ENCODE measurements around the gene DNALI1. TPM values are rescaled to one million over a fixed set of nuclear protein-coding genes. Genes with fewer than 3 reads are reported as not detected.

Gene DNALI1
- total and polyA plus RNA-seq, 3 experiments from 2014 or later: 0.09 TPM; not detected in 2

- Mint-ChIP-seq H3K27ac (no peak overlapping the region), H3K36me3 (no peaks in the 10 kb centered on the region), H3K27me3 (peaks cover 8 to 16% of the 10 kb centered on the region in 2 donors), H3K9me3 (no peaks in the 10 kb centered on the region), H3K4me3 (no peak overlapping the region), H3K4me1 (peaks cover 0 to 4% (median 0%) of the 10 kb centered on the region in 3 donors)
- ChIA-PET CTCF (interaction anchor here (1.0 kb wide), 1 partner anchor 76 kb away, joined by 4 read pairs; no protein-coding TSS in a partner anchor), POLR2A (interaction anchor here (0.5 kb wide), 1 partner anchor 924 kb away, joined by 3 read pairs; no protein-coding TSS in a partner anchor)
- Histone ChIP-seq H3K4me1 (ENCODE audit: insufficient read depth, low read length) (no peaks in the 10 kb centered on the region), H3K27ac (ENCODE audit: low read depth, low read length) (no peak overlapping the region), H3K9me3 (ENCODE audit: low read length) (no peaks in the 10 kb centered on the region), H3K4me3 (ENCODE audit: low read length) (no peak overlapping the region), H3K27me3 (ENCODE audit: insufficient read depth, low read length, poor library complexity, severe bottlenecking) (no peaks in the 10 kb centered on the region), H3K36me3 (ENCODE audit: insufficient read depth, low read length) (no peaks in the 10 kb centered on the region)
- DNase-seq: no peak
Measured at GRCh38 chr1:37605806-37606474, 49.2 kb downstream of the DNALI1 start.

- peaks cover 8 to 16% of the 10 kb centered on the region in 2 donors for H3K27me3 Mint-ChIP-seq
- POLR2A ChIA-PET: no interaction called here
- Histone ChIP-seq H3K9me3 (ENCODE audit: low read length) (no peaks in the 10 kb centered on the region), H3K36me3 (ENCODE audit: insufficient read depth, low read length) (no peaks in the 10 kb centered on the region), H3K27me3 (ENCODE audit: insufficient read depth, low read length, poor library complexity, severe bottlenecking) (no peaks in the 10 kb centered on the region), H3K27ac (ENCODE audit: low read depth, low read length) (no peak overlapping the region), H3K4me1 (ENCODE audit: insufficient read depth, low read length) (no peaks in the 10 kb centered on the region), H3K4me3 (ENCODE audit: low read length) (no peak overlapping the region)
- H3K36me3 Mint-ChIP-seq: no peaks in the 10 kb centered on the region
- CTCF ChIA-PET: no interaction called here
- peak overlapping the region in 1 of 8 donors; percentile 31 for H3K27ac Mint-ChIP-seq
- no peak overlapping the region for H3K4me3 Mint-ChIP-seq
- no peaks in the 10 kb centered on the region for H3K9me3 Mint-ChIP-seq
- peaks cover 0 to 4% (median 0%) of the 10 kb centered on the region in 3 donors for H3K4me1 Mint-ChIP-seq
- no peak for DNase-seq
Measured at GRCh38 chr1:37606481-37607263, 49.9 kb downstream of the DNALI1 start.

- POLR2A ChIA-PET: no interaction called here
- H3K4me1 Mint-ChIP-seq: no peaks in the 10 kb centered on the region
- H3K27me3 Mint-ChIP-seq: peaks cover 9 to 10% of the 10 kb centered on the region in 2 donors
- Histone ChIP-seq H3K27ac (ENCODE audit: low read depth, low read length) (no peak overlapping the region), H3K4me1 (ENCODE audit: insufficient read depth, low read length) (no peaks in the 10 kb centered on the region), H3K9me3 (ENCODE audit: low read length) (no peaks in the 10 kb centered on the region), H3K27me3 (ENCODE audit: insufficient read depth, low read length, poor library complexity, severe bottlenecking) (no peaks in the 10 kb centered on the region), H3K4me3 (ENCODE audit: low read length) (no peak overlapping the region), H3K36me3 (ENCODE audit: insufficient read depth, low read length) (no peaks in the 10 kb centered on the region)
- no peaks in the 10 kb centered on the region for H3K9me3 Mint-ChIP-seq
- no peak overlapping the region for H3K4me3 Mint-ChIP-seq
- no peak for DNase-seq
- CTCF ChIA-PET: interaction anchor here (2.2 kb wide), 1 partner anchor 73 kb away, joined by 9 read pairs; no protein-coding TSS in a partner anchor
- H3K27ac Mint-ChIP-seq: no peak overlapping the region
- H3K36me3 Mint-ChIP-seq: no peaks in the 10 kb centered on the region
Measured at GRCh38 chr1:37609002-37609401, 52.3 kb downstream of the DNALI1 start.

DNA sequence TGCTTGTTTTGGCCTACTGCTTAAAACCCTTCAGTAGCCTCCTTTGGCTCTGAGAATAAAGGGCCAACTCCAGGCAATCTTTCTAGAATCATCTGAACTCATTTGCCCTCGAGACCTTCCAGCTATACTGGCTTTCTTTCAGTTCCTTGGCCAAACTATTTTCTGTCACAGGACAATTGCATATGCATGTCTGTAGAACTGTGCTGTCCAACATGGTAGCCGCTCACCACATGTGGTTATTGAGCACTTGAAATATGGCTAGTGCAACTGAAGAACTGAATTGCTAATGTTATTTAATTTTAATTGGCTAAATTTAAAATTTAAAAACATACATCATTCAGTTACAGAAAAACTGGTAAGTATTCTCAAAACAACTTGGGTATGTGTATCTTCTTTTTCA lies 53.3 kb downstream of the DNALI1 start:
- CTCF ChIA-PET: no interaction called here
- no peaks in the 10 kb centered on the region for H3K9me3 ChIP-seq (ENCODE audit: low read length)
- H3K36me3 ChIP-seq (ENCODE audit: insufficient read depth, low read length): no peaks in the 10 kb centered on the region
- H3K27ac ChIP-seq (ENCODE audit: low read depth, low read length): no peak overlapping the region
- no peaks in the 10 kb centered on the region for H3K4me1 Mint-ChIP-seq
- no peaks in the 10 kb centered on the region for H3K9me3 Mint-ChIP-seq
- no peaks in the 10 kb centered on the region for H3K27me3 ChIP-seq (ENCODE audit: insufficient read depth, low read length, poor library complexity, severe bottlenecking)
- H3K27ac Mint-ChIP-seq: no peak overlapping the region
- H3K4me3 ChIP-seq (ENCODE audit: low read length): no peak overlapping the region
- no peak overlapping the region for H3K4me3 Mint-ChIP-seq
- POLR2A ChIA-PET: no interaction called here
- H3K27me3 Mint-ChIP-seq: peaks cover 5 to 7% of the 10 kb centered on the region in 2 donors
- no peak for DNase-seq
- H3K4me1 ChIP-seq (ENCODE audit: insufficient read depth, low read length): no peaks in the 10 kb centered on the region
- no peaks in the 10 kb centered on the region for H3K36me3 Mint-ChIP-seq

DNA sequence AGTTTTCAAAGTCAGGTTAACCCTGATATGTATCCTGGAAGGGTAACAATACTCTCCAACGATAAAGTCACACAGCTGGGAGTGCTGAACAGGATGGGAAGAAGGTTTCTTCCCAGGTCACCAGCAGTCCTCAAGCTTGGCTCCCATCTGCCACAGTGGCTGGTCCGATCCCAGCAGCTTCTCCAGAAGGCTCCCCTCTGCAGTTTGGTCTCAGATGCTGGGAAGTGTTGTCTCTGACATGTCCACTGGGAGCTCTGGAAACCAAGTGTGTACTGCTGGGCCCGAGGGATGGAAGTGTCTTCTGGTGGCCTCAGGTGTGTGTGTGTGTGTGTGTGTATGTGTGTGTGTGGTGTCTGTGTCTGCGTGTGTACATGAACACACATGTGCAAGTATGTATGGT lies 55.4 kb downstream of the DNALI1 start:
- no peaks in the 10 kb centered on the region for H3K4me1 Mint-ChIP-seq
- Histone ChIP-seq H3K4me3 (ENCODE audit: low read length) (no peak overlapping the region), H3K9me3 (ENCODE audit: low read length) (no peaks in the 10 kb centered on the region), H3K27ac (ENCODE audit: low read depth, low read length) (no peak overlapping the region), H3K36me3 (ENCODE audit: insufficient read depth, low read length) (no peaks in the 10 kb centered on the region), H3K27me3 (ENCODE audit: insufficient read depth, low read length, poor library complexity, severe bottlenecking) (peaks cover 10% of the 10 kb centered on the region), H3K4me1 (ENCODE audit: insufficient read depth, low read length) (no peaks in the 10 kb centered on the region)
- H3K27me3 Mint-ChIP-seq: peaks cover 13 to 25% of the 10 kb centered on the region in 2 donors
- H3K36me3 Mint-ChIP-seq: no peaks in the 10 kb centered on the region
- DNase-seq: no peak
- CTCF ChIA-PET: no interaction called here
- no peak overlapping the region for H3K4me3 Mint-ChIP-seq
- no peaks in the 10 kb centered on the region for H3K9me3 Mint-ChIP-seq
- no peak overlapping the region for H3K27ac Mint-ChIP-seq
- POLR2A ChIA-PET: no interaction called here

DNA sequence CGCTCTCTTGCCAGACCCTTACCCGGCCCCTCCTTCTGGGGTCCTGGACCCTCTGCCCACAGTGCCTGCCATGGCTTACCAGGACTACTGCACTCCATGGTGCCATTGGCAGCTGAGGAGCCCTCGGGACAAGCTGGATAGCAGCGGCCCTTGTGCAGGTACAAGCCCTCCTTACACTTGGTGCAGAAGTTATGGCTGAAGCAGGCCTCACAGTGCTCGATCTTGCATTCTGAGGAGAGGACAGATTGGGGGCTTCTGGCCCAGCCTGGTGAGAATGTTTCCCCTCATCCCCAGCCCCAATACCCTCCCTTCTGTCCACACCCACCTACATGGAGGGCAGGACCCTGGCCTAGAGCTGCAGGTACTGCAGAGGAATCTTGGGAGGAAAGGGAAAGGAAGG lies 57.4 kb downstream of the DNALI1 start:
- H3K9me3 ChIP-seq (ENCODE audit: low read length): no peaks in the 10 kb centered on the region
- H3K27me3 Mint-ChIP-seq: peaks cover 20 to 41% of the 10 kb centered on the region in 2 donors
- POLR2A ChIA-PET: no interaction called here
- CTCF ChIA-PET: no interaction called here
- no peaks in the 10 kb centered on the region for H3K36me3 Mint-ChIP-seq
- no peak for DNase-seq
- H3K4me3 Mint-ChIP-seq: no peak overlapping the region
- H3K4me3 ChIP-seq (ENCODE audit: low read length): no peak overlapping the region
- no peaks in the 10 kb centered on the region for H3K9me3 Mint-ChIP-seq
- H3K4me1 Mint-ChIP-seq: no peaks in the 10 kb centered on the region
- H3K4me1 ChIP-seq (ENCODE audit: insufficient read depth, low read length): no peaks in the 10 kb centered on the region
- H3K27ac Mint-ChIP-seq: no peak overlapping the region
- peaks cover 11% of the 10 kb centered on the region for H3K27me3 ChIP-seq (ENCODE audit: insufficient read depth, low read length, poor library complexity, severe bottlenecking)
- H3K36me3 ChIP-seq (ENCODE audit: insufficient read depth, low read length): no peaks in the 10 kb centered on the region
- no peak overlapping the region for H3K27ac ChIP-seq (ENCODE audit: low read depth, low read length)

GRCh38 chr1:37616330-37616729 lies 59.6 kb downstream of the DNALI1 start:
- no peaks in the 10 kb centered on the region for H3K36me3 Mint-ChIP-seq
- H3K4me1 Mint-ChIP-seq: no peaks in the 10 kb centered on the region
- CTCF ChIA-PET: no interaction called here
- no peaks in the 10 kb centered on the region for H3K36me3 ChIP-seq (ENCODE audit: insufficient read depth, low read length)
- POLR2A ChIA-PET: no interaction called here
- H3K27me3 Mint-ChIP-seq: peaks cover 26 to 49% of the 10 kb centered on the region in 2 donors
- no peak for DNase-seq
- no peaks in the 10 kb centered on the region for H3K9me3 ChIP-seq (ENCODE audit: low read length)
- no peak overlapping the region for H3K4me3 ChIP-seq (ENCODE audit: low read length)
- no peak overlapping the region for H3K27ac ChIP-seq (ENCODE audit: low read depth, low read length)
- no peak overlapping the region for H3K4me3 Mint-ChIP-seq
- no peaks in the 10 kb centered on the region for H3K9me3 Mint-ChIP-seq
- H3K27ac Mint-ChIP-seq: no peak overlapping the region
- H3K27me3 ChIP-seq (ENCODE audit: insufficient read depth, low read length, poor library complexity, severe bottlenecking): peaks cover 14% of the 10 kb centered on the region
- H3K4me1 ChIP-seq (ENCODE audit: insufficient read depth, low read length): no peaks in the 10 kb centered on the region

All from CD8-positive, alpha-beta memory T cell (primary cell).